Activated CD4-positive, alpha-beta T cell treated with anti-CD3 and anti-CD28 coated beads for 4 hours (primary cell): ENCODE measurements around the gene GLCCI1.

ENCODE experiments used
- DNase-seq, 2 donors: peaks; one replicate each; pipeline ENCODE4 v3.0.0-alpha.2; 2020

Gene GLCCI1

DNA sequence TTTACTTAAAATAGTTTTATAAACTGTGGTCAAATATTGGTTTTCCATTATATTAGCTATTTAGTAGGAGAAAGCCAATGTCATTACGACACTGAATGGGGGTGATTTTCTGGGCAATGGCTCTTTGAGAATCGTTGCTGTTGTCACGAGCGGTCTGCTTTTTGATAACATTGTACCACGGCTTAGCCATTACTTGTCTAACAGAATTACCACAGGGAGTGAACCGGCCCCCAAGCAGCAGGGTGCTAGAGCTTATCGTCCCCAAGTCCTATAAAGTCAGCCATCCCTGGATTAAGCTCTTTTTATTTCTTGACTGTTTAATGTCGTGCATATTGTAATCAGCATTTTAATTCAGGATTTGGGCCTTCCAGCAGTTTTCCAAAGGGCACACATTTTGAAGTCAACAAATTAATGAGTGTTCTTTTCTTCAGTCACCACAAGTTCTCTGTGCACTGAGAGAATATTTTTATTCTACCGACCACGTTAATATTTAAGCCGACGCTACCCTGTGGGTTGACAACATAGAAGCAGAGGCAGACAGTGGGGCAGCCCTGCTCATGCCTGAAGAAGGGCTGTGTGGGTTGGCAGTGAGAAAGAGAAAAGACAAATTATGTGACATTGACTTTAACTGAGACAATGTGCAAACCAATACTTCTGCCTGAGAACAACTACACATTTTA lies 167.6 kb downstream of the GLCCI1 start:
- DNase-seq, result no peak
